SK-N-SH treated with all-trans-retinoic acid at 6 μM for 48 hours (cell line): ENCODE measurements around the gene RABEPK.

ENCODE experiments used
- ATAC-seq: fragments of 200-7000 bp; cut with Tn5 transposase; 3 replicates; pipeline ENCODE4 v1.9.1; 2020; ENCODE audit warnings: mild to moderate bottlenecking, moderate library complexity
- ARNTL ChIP-seq: fragments of 450-650 bp; formaldehyde crosslinking; IDR thresholded peaks from 2 replicates; pipeline ENCODE4 v1.5.0; 2020; ENCODE audit warnings: low read depth, mild to moderate bottlenecking, moderate library complexity, borderline replicate concordance
- BACH2 ChIP-seq: fragments of 250-450 bp; sonication (Bioruptor Pico); IDR thresholded peaks from 2 replicates; pipeline ENCODE4 v1.9.0; 2021; ENCODE audit warnings: mild to moderate bottlenecking, borderline replicate concordance
- CSDC2 ChIP-seq: fragments of 250-450 bp; sonication (Bioruptor Pico); IDR thresholded peaks from 2 replicates; pipeline ENCODE4 v1.5.0; 2020; ENCODE audit warnings: mild to moderate bottlenecking, moderate library complexity
- ESRRG ChIP-seq: fragments of 250-450 bp; sonication (Bioruptor Pico); IDR thresholded peaks from 2 replicates; pipeline ENCODE4 v1.6.1; 2021; ENCODE audit warnings: mild to moderate bottlenecking
- GLIS3 ChIP-seq: fragments of 250-450 bp; sonication (Bioruptor Pico); IDR thresholded peaks from 2 replicates; pipeline ENCODE4 v1.5.0; 2020; ENCODE audit warnings: mild to moderate bottlenecking, moderate library complexity
- ISL1 ChIP-seq: fragments of 250-450 bp; sonication (Bioruptor Pico); IDR thresholded peaks from 2 replicates; pipeline ENCODE4 v2.1.2; 2022; ENCODE audit warnings: mild to moderate bottlenecking, moderate library complexity
- OSR1 ChIP-seq: fragments of 250-450 bp; sonication (Bioruptor Pico); IDR thresholded peaks from 2 replicates; pipeline ENCODE4 v1.8.0; 2022; ENCODE audit warnings: moderate library complexity, mild to moderate bottlenecking, inconsistent platforms
- PPARA ChIP-seq: fragments of 250-450 bp; sonication (Bioruptor Pico); IDR thresholded peaks from 2 replicates; pipeline ENCODE4 v1.5.0; 2020; ENCODE audit warnings: mild to moderate bottlenecking, borderline replicate concordance
- RARB ChIP-seq: fragments of 250-450 bp; sonication (Bioruptor Pico); IDR thresholded peaks from 2 replicates; pipeline ENCODE4 v1.8.0; 2021; ENCODE audit warnings: mild to moderate bottlenecking, moderate library complexity
- SNAI2 ChIP-seq: fragments of 250-450 bp; sonication (Bioruptor Pico); IDR thresholded peaks from 2 replicates; pipeline ENCODE4 v1.5.0; 2020; ENCODE audit warnings: mild to moderate bottlenecking, moderate library complexity
- TCF4 ChIP-seq: fragments of 250-450 bp; sonication (Bioruptor Pico); IDR thresholded peaks from 2 replicates; pipeline ENCODE4 v1.8.0; 2021; ENCODE audit warnings: mild to moderate bottlenecking, moderate library complexity, borderline replicate concordance
- TOX ChIP-seq: fragments of 250-450 bp; sonication (Bioruptor Pico); IDR thresholded peaks from 2 replicates; pipeline ENCODE4 v1.8.0; 2021; ENCODE audit warnings: mild to moderate bottlenecking, moderate library complexity, borderline replicate concordance
- ZC3H10 ChIP-seq: fragments of 250-450 bp; sonication (Bioruptor Pico); IDR thresholded peaks from 2 replicates; pipeline ENCODE4 v1.5.1; 2021; ENCODE audit warnings: mild to moderate bottlenecking, moderate library complexity
- ZFP3 ChIP-seq: fragments of 250-450 bp; sonication (Bioruptor Pico); IDR thresholded peaks from 2 replicates; pipeline ENCODE4 v1.5.0; 2020; ENCODE audit warnings: mild to moderate bottlenecking, moderate library complexity
- ZFP30 ChIP-seq: fragments of 450-650 bp; formaldehyde crosslinking; IDR thresholded peaks from 2 replicates; pipeline ENCODE4 v1.5.0; 2022; ENCODE audit warnings: mild to moderate bottlenecking, moderate library complexity
- ZNF565 ChIP-seq: fragments of 450-650 bp; formaldehyde crosslinking; conservative IDR thresholded peaks from 2 replicates; pipeline ENCODE4 v1.5.0; 2020; ENCODE audit warnings: low read depth, mild to moderate bottlenecking, moderate library complexity
- ZNF70 ChIP-seq: fragments of 450-650 bp; formaldehyde crosslinking; IDR thresholded peaks from 2 replicates; pipeline ENCODE4 v1.5.0; 2020; ENCODE audit warnings: mild to moderate bottlenecking, moderate library complexity
- ZNF8 ChIP-seq: fragments of 450-650 bp; formaldehyde crosslinking; IDR thresholded peaks from 2 replicates; pipeline ENCODE4 v1.5.0; 2020; ENCODE audit warnings: mild to moderate bottlenecking, moderate library complexity
- TF ChIP-seq, protein P1 (sequence below): fragments of 250-450 bp; sonication (Bioruptor Pico); IDR thresholded peaks from 2 replicates; pipeline ENCODE4 v1.5.0; 2020; ENCODE audit warnings: mild to moderate bottlenecking, moderate library complexity
- TF ChIP-seq, protein P2 (sequence below): fragments of 250-450 bp; sonication (Bioruptor Pico); IDR thresholded peaks from 2 replicates; pipeline ENCODE4 v1.8.0; 2021; ENCODE audit warnings: low read depth, mild to moderate bottlenecking, moderate library complexity, borderline replicate concordance
- TF ChIP-seq, protein P3 (sequence below): fragments of 250-450 bp; sonication (Bioruptor Pico); IDR thresholded peaks from 2 replicates; pipeline ENCODE4 v1.8.0; 2020; ENCODE audit warnings: mild to moderate bottlenecking, moderate library complexity, borderline replicate concordance
- TF ChIP-seq, protein P4 (sequence below): fragments of 250-450 bp; sonication (Bioruptor Pico); IDR thresholded peaks from 2 replicates; pipeline ENCODE4 v1.5.1; 2020; ENCODE audit warnings: low read depth, mild to moderate bottlenecking, moderate library complexity
- TF ChIP-seq, protein P5 (sequence below): fragments of 250-450 bp; sonication (Bioruptor Pico); IDR thresholded peaks from 2 replicates; pipeline ENCODE4 v1.5.1; 2021; ENCODE audit warnings: mild to moderate bottlenecking, moderate library complexity

Gene RABEPK

DNA sequence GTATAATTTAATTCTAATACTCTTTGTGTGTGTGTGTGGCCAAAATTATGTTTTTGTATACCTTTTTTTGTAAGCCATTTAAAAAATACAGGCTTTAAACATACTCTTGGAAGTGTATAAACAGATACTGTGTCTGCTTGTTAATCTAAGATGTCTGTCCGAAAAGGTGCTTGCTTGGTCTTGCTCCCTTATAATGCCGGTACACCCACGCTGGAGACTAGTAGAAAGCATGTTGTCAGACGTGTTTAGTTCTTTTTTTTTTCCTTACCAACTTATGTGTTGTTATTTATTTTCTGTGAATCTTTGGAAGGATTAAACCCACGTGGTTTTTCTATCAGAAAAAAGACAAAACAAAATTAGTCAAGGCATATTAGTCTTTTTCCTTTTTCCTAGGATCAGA, 70.7 kb downstream of the RABEPK start:
- ATAC-seq = no peak
- TF ChIP-seq ZNF70 (CRISPR knock-in tag) (no peak), BACH2 (CRISPR knock-in tag) (no peak), TOX (CRISPR knock-in tag) (no peak), GLIS3 (CRISPR knock-in tag) (no peak), ESRRG (CRISPR knock-in tag) (no peak), ZC3H10 (no peak), ZFP30 (no peak), ARNTL (CRISPR knock-in tag) (no peak), CSDC2 (CRISPR knock-in tag) (no peak), TCF4 (CRISPR knock-in tag) (no peak), ZNF565 (no peak), ZNF8 (CRISPR knock-in tag) (no peak), SNAI2 (CRISPR knock-in tag) (no peak), PPARA (CRISPR knock-in tag) (no peak), ISL1 (CRISPR knock-in tag) (no peak), OSR1 (no peak)
- TF ChIP-seq, protein P1, sequence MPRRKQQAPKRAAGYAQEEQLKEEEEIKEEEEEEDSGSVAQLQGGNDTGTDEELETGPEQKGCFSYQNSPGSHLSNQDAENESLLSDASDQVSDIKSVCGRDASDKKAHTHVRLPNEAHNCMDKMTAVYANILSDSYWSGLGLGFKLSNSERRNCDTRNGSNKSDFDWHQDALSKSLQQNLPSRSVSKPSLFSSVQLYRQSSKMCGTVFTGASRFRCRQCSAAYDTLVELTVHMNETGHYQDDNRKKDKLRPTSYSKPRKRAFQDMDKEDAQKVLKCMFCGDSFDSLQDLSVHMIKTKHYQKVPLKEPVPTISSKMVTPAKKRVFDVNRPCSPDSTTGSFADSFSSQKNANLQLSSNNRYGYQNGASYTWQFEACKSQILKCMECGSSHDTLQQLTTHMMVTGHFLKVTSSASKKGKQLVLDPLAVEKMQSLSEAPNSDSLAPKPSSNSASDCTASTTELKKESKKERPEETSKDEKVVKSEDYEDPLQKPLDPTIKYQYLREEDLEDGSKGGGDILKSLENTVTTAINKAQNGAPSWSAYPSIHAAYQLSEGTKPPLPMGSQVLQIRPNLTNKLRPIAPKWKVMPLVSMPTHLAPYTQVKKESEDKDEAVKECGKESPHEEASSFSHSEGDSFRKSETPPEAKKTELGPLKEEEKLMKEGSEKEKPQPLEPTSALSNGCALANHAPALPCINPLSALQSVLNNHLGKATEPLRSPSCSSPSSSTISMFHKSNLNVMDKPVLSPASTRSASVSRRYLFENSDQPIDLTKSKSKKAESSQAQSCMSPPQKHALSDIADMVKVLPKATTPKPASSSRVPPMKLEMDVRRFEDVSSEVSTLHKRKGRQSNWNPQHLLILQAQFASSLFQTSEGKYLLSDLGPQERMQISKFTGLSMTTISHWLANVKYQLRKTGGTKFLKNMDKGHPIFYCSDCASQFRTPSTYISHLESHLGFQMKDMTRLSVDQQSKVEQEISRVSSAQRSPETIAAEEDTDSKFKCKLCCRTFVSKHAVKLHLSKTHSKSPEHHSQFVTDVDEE = no peak
- TF ChIP-seq, protein P2, sequence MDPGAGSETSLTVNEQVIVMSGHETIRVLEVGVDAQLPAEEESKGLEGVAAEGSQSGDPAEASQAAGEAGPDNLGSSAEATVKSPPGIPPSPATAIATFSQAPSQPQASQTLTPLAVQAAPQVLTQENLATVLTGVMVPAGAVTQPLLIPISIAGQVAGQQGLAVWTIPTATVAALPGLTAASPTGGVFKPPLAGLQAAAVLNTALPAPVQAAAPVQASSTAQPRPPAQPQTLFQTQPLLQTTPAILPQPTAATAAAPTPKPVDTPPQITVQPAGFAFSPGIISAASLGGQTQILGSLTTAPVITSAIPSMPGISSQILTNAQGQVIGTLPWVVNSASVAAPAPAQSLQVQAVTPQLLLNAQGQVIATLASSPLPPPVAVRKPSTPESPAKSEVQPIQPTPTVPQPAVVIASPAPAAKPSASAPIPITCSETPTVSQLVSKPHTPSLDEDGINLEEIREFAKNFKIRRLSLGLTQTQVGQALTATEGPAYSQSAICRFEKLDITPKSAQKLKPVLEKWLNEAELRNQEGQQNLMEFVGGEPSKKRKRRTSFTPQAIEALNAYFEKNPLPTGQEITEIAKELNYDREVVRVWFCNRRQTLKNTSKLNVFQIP (CRISPR knock-in tag) = no peak
- TF ChIP-seq, protein P3, sequence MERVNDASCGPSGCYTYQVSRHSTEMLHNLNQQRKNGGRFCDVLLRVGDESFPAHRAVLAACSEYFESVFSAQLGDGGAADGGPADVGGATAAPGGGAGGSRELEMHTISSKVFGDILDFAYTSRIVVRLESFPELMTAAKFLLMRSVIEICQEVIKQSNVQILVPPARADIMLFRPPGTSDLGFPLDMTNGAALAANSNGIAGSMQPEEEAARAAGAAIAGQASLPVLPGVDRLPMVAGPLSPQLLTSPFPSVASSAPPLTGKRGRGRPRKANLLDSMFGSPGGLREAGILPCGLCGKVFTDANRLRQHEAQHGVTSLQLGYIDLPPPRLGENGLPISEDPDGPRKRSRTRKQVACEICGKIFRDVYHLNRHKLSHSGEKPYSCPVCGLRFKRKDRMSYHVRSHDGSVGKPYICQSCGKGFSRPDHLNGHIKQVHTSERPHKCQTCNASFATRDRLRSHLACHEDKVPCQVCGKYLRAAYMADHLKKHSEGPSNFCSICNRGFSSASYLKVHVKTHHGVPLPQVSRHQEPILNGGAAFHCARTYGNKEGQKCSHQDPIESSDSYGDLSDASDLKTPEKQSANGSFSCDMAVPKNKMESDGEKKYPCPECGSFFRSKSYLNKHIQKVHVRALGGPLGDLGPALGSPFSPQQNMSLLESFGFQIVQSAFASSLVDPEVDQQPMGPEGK (CRISPR knock-in tag) = no peak
- TF ChIP-seq, protein P4, sequence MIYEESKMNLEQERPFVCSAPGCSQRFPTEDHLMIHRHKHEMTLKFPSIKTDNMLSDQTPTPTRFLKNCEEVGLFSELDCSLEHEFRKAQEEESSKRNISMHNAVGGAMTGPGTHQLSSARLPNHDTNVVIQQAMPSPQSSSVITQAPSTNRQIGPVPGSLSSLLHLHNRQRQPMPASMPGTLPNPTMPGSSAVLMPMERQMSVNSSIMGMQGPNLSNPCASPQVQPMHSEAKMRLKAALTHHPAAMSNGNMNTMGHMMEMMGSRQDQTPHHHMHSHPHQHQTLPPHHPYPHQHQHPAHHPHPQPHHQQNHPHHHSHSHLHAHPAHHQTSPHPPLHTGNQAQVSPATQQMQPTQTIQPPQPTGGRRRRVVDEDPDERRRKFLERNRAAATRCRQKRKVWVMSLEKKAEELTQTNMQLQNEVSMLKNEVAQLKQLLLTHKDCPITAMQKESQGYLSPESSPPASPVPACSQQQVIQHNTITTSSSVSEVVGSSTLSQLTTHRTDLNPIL (CRISPR knock-in tag) = no peak

DNA sequence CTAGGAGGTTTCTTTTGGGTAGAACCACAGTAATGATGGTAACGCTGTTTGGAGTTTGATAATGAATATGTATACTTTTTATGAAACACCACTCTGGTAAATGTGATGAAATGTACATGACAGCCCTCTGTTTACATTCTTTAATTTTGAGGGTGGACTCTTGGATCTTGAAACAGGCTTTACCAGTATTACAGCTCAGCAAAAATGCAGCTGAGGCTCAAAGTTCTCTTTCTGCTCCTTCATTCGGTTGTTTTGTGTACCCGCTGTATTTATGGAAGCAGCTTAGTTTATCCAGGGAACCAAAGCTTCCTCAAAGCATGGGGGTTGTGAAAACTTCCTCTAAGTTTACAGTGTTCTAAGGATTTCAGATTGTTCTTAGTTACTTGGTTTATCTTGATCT, 72.4 kb downstream of the RABEPK start:
- no peak for TF ChIP-seq ISL1 (CRISPR knock-in tag)
- TF ChIP-seq ZNF8 (CRISPR knock-in tag) = no peak
- TF ChIP-seq PPARA (CRISPR knock-in tag) = no peak
- TF ChIP-seq, protein P3 (CRISPR knock-in tag) = no peak
- TF ChIP-seq, protein P4 (CRISPR knock-in tag) = no peak
- no peak for TF ChIP-seq ZNF70 (CRISPR knock-in tag)
- TF ChIP-seq, protein P1 = no peak
- TF ChIP-seq TCF4 (CRISPR knock-in tag) = no peak
- no peak for TF ChIP-seq RARB (CRISPR knock-in tag)
- TF ChIP-seq, protein P5, sequence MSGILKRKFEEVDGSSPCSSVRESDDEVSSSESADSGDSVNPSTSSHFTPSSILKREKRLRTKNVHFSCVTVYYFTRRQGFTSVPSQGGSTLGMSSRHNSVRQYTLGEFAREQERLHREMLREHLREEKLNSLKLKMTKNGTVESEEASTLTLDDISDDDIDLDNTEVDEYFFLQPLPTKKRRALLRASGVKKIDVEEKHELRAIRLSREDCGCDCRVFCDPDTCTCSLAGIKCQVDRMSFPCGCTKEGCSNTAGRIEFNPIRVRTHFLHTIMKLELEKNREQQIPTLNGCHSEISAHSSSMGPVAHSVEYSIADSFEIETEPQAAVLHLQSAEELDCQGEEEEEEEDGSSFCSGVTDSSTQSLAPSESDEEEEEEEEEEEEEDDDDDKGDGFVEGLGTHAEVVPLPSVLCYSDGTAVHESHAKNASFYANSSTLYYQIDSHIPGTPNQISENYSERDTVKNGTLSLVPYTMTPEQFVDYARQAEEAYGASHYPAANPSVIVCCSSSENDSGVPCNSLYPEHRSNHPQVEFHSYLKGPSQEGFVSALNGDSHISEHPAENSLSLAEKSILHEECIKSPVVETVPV = no peak
- TF ChIP-seq ARNTL (CRISPR knock-in tag) = no peak
- TF ChIP-seq CSDC2 (CRISPR knock-in tag) = no peak
- TF ChIP-seq ZC3H10 = no peak
- TF ChIP-seq GLIS3 (CRISPR knock-in tag) = no peak
- no peak for TF ChIP-seq TOX (CRISPR knock-in tag)
- TF ChIP-seq BACH2 (CRISPR knock-in tag) = no peak
- no peak for TF ChIP-seq ESRRG (CRISPR knock-in tag)
- TF ChIP-seq SNAI2 (CRISPR knock-in tag) = no peak
- TF ChIP-seq ZFP3 = no peak
- ATAC-seq = no peak
